GM20000 (cell line): ENCODE data around the gene ANKRD45.
"Not testable (repeated sequence)": the region's sequence is repeated elsewhere in the genome, so short reads cannot be mapped to it uniquely, and the experiment has no call there.

Source experiments
- DNase-seq: peaks from one replicate; pipeline ENCODE4 v3.0.0; 2012; ENCODE audit warnings: low spot score
- CTCF ChIP-seq: IDR thresholded peaks from 2 replicates; pipeline ENCODE4 v1.5.1; 2012; ENCODE audit warnings: mild to moderate bottlenecking, control low read depth; ENCODE audit errors: extremely low read depth, missing control alignments

Gene ANKRD45

GRCh38 chr1:173663159-173663558, 6.5 kb downstream of the ANKRD45 start:
- TF ChIP-seq CTCF = no peak
- DNase-seq = no peak

GRCh38 chr1:173661763-173662162, 7.9 kb downstream of the ANKRD45 start:
- DNase-seq = no peak
- no peak for TF ChIP-seq CTCF

GRCh38 chr1:173661271-173661670, 8.4 kb downstream of the ANKRD45 start:
- TF ChIP-seq CTCF = no peak
- no peak for DNase-seq

DNA sequence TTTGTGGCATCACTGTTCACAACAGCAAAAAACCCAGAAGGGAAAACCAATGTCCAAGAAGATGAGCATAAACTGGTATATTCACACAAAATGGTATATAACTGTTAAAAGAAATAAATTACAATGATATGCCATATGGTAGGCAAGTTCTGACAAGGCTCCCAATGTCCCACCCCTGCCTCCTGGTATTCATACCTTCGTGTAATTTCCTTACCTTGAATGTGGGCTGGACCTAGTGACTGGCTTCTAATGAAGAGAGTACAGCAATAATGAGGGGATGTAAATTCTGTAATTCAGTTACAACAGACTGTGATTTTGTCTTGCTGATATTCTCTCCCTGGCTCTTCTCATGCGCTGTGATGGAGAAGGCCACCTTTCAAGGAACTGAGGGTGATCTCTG, 9.3 kb downstream of the ANKRD45 start:
- DNase-seq = no peak
- TF ChIP-seq CTCF = no peak

GRCh38 chr1:173648880-173649605, 20.6 kb downstream of the ANKRD45 start:
- DNase-seq = no peak
- no peak for TF ChIP-seq CTCF

- no peak for TF ChIP-seq CTCF
These were observed 23.0 kb downstream of the ANKRD45 start for GRCh38 chr1:173646656-173647055.

DNA sequence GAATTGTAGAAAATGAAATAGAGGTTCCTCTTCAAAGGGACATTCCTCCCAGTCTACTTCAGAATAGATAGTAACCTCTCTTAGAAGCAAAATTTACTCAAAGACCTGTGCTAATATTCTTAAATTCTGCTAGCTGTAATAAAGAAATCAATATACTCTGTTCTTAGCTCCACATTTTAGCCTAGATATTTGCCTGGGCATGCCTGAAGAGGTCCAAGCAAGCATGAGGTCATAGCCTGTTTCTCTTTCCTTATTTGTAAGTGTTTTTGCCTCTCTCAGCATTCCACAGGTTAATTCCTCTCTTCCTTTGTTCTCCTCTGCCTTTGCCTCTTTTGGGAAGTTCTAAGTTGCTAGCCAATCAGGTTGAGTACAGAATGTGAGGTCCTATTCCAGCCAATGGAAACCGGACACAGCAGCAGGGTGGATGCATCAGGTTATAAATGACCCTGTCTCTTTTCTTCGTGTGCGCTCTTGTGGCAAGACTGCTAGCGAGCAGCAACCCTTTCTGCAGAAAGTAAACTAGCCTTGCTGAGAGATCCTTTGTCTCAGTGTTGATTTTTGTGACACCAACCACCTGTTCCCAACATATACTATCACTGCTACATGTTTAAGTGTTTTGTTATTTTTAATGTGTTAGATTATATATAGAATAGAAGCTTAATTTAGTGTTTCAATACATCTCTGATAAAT, 27.1 kb downstream of the ANKRD45 start:
- not testable (repeated sequence) for DNase-seq

More at GRCh38 chr1:173646656-173647055, 23.0 kb downstream of the ANKRD45 start:
- DNase-seq = no peak
